Left renal cortex interstitium (tissue), 4 donors: ENCODE results near the gene RASA1. TPM values are rescaled to one million over a fixed set of nuclear protein-coding genes. Genes with fewer than 3 reads are reported as not detected.

Source experiments
- DNase-seq, 4 donors: peaks; one replicate each; pipeline ENCODE4 v3.0.0-alpha.2; 2013; ENCODE audit warnings: low read depth in 4 of 4, low spot score in 2 of 4, missing footprints in 1 of 4
- polyA plus RNA-seq, 4 donors: library from polyadenylated mRNA; unstranded; fragments of 120-200 nt; gene quantifications; one replicate each; pipeline ENCODE4 v1.2.1, GENCODE V29; 2013; ENCODE audit not compliant: insufficient read length in 4 of 4

RASA1 gene
- polyA plus RNA-seq, 4 donors: 45.3 to 54.2 (median 49.2) TPM

GRCh38 chr5:87399720-87400119 lies 132.0 kb downstream of the RASA1 start:
- DNase-seq: no peak

GRCh38 chr5:87400305-87400899 lies 132.7 kb downstream of the RASA1 start:
- no peak for DNase-seq

GRCh38 chr5:87401626-87402025 lies 133.9 kb downstream of the RASA1 start:
- no peak for DNase-seq

GRCh38 chr5:87403409-87403808 lies 135.7 kb downstream of the RASA1 start:
- no peak for DNase-seq

GRCh38 chr5:87403899-87404298 lies 136.2 kb downstream of the RASA1 start:
- DNase-seq: no peak

- no peak for DNase-seq
Measured at GRCh38 chr5:87404359-87404758, 136.7 kb downstream of the RASA1 start.

GRCh38 chr5:87405472-87406155 lies 137.9 kb downstream of the RASA1 start:
- DNase-seq: no peak

- DNase-seq: no peak
Measured at GRCh38 chr5:87408204-87408603, 140.5 kb downstream of the RASA1 start.

- no peak for DNase-seq
Measured at GRCh38 chr5:87410931-87411330, 143.2 kb downstream of the RASA1 start.

- DNase-seq: peak in 1 of 4 donors; percentile 3
Measured at GRCh38 chr5:87411586-87411972, 143.9 kb downstream of the RASA1 start.

GRCh38 chr5:87411973-87412629 lies 144.4 kb downstream of the RASA1 start:
- DNase-seq: peak in 3 of 4 donors; percentile 20 to 29 (median 28)

- DNase-seq: peak; percentile 89 to 99 (median 94)
Measured at GRCh38 chr5:87412630-87413342, 145.1 kb downstream of the RASA1 start, which contains the start of gene CCNH. CCNH (minus strand) TSS chr5:87412930; CDS start chr5:87412794, 136 bp downstream.

GRCh38 chr5:87413343-87413645 lies 145.6 kb downstream of the RASA1 start:
- DNase-seq: no peak

GRCh38 chr5:87418506-87418905 lies 150.8 kb downstream of the RASA1 start:
- DNase-seq: no peak

GRCh38 chr5:87421307-87421706 lies 153.6 kb downstream of the RASA1 start:
- DNase-seq: no peak

GRCh38 chr5:87423755-87424154 lies 156.1 kb downstream of the RASA1 start:
- DNase-seq: no peak

- DNase-seq: no peak
Measured at GRCh38 chr5:87430863-87431457, 163.3 kb downstream of the RASA1 start.

- DNase-seq: no peak
Measured at GRCh38 chr5:87432460-87432859, 164.8 kb downstream of the RASA1 start.

GRCh38 chr5:87433945-87434344 lies 166.3 kb downstream of the RASA1 start:
- no peak for DNase-seq

- no peak for DNase-seq
Measured at GRCh38 chr5:87434461-87434860, 166.8 kb downstream of the RASA1 start.

- DNase-seq: no peak
Measured at GRCh38 chr5:87435144-87435694, 167.5 kb downstream of the RASA1 start.
